Endothelial cell of umbilical vein (primary cell): ENCODE data around the gene FSTL3. TPM values are rescaled to one million over a fixed set of nuclear protein-coding genes. Genes with fewer than 3 reads are reported as not detected.

ENCODE experiments used
- BruUV-seq: library from RNA; stranded (reverse); fragments of 400-500 nt; replicated peaks from 2 replicates; lab custom pipeline; 2021; lab: Mats Ljungman, UMichigan
- CTCF ChIA-PET: fragments of 300-600, 350-600 bp; sonication (Branson Sonifier 250); formaldehyde crosslinking; loops from one replicate; lab custom pipeline; 2021; ENCODE audit warnings: antibody characterized with exemption, inconsistent platforms; lab: Charles Lee
- POLR2A ChIA-PET: fragments of 300-600, 350-600 bp; sonication (Branson Sonifier 250); formaldehyde crosslinking; loops from one replicate; lab custom pipeline; 2021; ENCODE audit warnings: antibody characterized with exemption, inconsistent platforms; lab: Charles Lee
- DNase-seq: peaks from one replicate; pipeline ENCODE4 v3.0.0-alpha.2; 2011; ENCODE audit warnings: low read depth, low spot score
- FAIRE-seq: peaks from 2 replicates; lab custom pipeline; 2011; peaks lifted over from hg19 to GRCh38; lab: Jason Lieb, UNC
- H2AFZ ChIP-seq: 2 replicates; pipeline ENCODE4 v1.6.0; 2012; ENCODE audit warnings: low read depth, low read length, control low read depth, inconsistent platforms
- H3K27ac ChIP-seq: 2 replicates; pipeline ENCODE4 v1.5.1; 2011; ENCODE audit warnings: low read depth, mild to moderate bottlenecking, control low read depth, low read length, moderate library complexity; ENCODE audit not compliant: insufficient read depth
- H3K27me3 ChIP-seq, 2 experiments: 2 replicates each; pipeline versions ENCODE4 v1.6.0 to v1.6.1; 2011; ENCODE audit warnings: low read length in 2 of 2, mixed read lengths in 1 of 2; ENCODE audit not compliant: control insufficient read depth in 2 of 2, insufficient read depth in 2 of 2
- H3K36me3 ChIP-seq, 2 experiments: 2 replicates in 1 of 2; 3 replicates in 1 of 2; pipeline ENCODE4 v1.5.1; 2011; ENCODE audit warnings: low read length in 2 of 2, mild to moderate bottlenecking in 1 of 2, moderate library complexity in 1 of 2; ENCODE audit not compliant: control insufficient read depth in 2 of 2, insufficient read depth in 2 of 2; ENCODE audit errors: extremely low read depth in 1 of 2
- H3K4me1 ChIP-seq: 3 replicates; pipeline ENCODE4 v1.5.1; 2011; ENCODE audit warnings: mild to moderate bottlenecking, low read length; ENCODE audit not compliant: control insufficient read depth, insufficient read depth; ENCODE audit errors: extremely low read depth
- H3K4me2 ChIP-seq: 2 replicates; pipeline ENCODE4 v1.6.1; 2011; ENCODE audit warnings: low read length, control low read depth, mixed read lengths; ENCODE audit not compliant: insufficient read depth
- H3K4me3 ChIP-seq, 3 experiments: fragments of 200-600 bp in 1 of 3; sonication (generic), shearing (Covaris generic) in 1 of 3; replicated peaks in 1 of 3; 2 replicates each; pipeline ENCODE4 v1.5.1; 2011 to 2016; ENCODE audit warnings: control low read depth in 3 of 3, low read length in 3 of 3, mild to moderate bottlenecking in 2 of 3, inconsistent platforms in 1 of 3, low read depth in 1 of 3, moderate library complexity in 1 of 3; ENCODE audit not compliant: insufficient read depth in 1 of 3
- H3K79me2 ChIP-seq: 2 replicates; pipeline ENCODE4 v1.6.0; 2012; ENCODE audit warnings: low read length, inconsistent platforms; ENCODE audit not compliant: control insufficient read depth, insufficient read depth
- H3K9ac ChIP-seq: replicated peaks from 2 replicates; pipeline ENCODE3; 2011; ENCODE audit warnings: low read length, control low read depth; ENCODE audit not compliant: insufficient read depth; ENCODE audit errors: extremely low read depth
- H3K9me1 ChIP-seq: replicated peaks from 3 replicates; pipeline ENCODE4 v1.6.0; 2011; ENCODE audit warnings: mild to moderate bottlenecking, low read length; ENCODE audit not compliant: control insufficient read depth, insufficient read depth; ENCODE audit errors: extremely low read depth
- H3K9me3 ChIP-seq: replicated peaks from 2 replicates; pipeline ENCODE4 v1.5.1; 2012; ENCODE audit warnings: low read length, inconsistent platforms; ENCODE audit not compliant: control insufficient read depth, insufficient read depth
- H4K20me1 ChIP-seq: replicated peaks from 2 replicates; pipeline ENCODE3; 2011; ENCODE audit warnings: mild to moderate bottlenecking, low read length; ENCODE audit not compliant: control insufficient read depth, insufficient read depth; ENCODE audit errors: extremely low read depth
- EZH2 ChIP-seq: IDR thresholded peaks from 2 replicates; pipeline ENCODE4 v1.6.1; 2012; ENCODE audit warnings: borderline replicate concordance, low read depth, mild to moderate bottlenecking, moderate library complexity, low read length, inconsistent platforms; ENCODE audit not compliant: severe bottlenecking
- FOS ChIP-seq: IDR thresholded peaks from 2 replicates; pipeline ENCODE4 v1.6.1; 2011; ENCODE audit warnings: mild to moderate bottlenecking, low read length, moderate library complexity, borderline replicate concordance; ENCODE audit not compliant: insufficient read depth
- GATA2 ChIP-seq: IDR thresholded peaks from 2 replicates; pipeline ENCODE4 v1.7.0; 2011; ENCODE audit warnings: low read depth, mild to moderate bottlenecking, moderate library complexity, mixed read lengths, low read length; ENCODE audit not compliant: insufficient read length, insufficient read depth
- JUN ChIP-seq: IDR thresholded peaks from 2 replicates; pipeline ENCODE4 v1.6.1; 2011; ENCODE audit warnings: borderline replicate concordance, low read depth; ENCODE audit not compliant: insufficient read length, insufficient read depth
- MYC ChIP-seq: IDR thresholded peaks from one replicate; pipeline ENCODE4 v1.6.1; 2011; ENCODE audit warnings: mild to moderate bottlenecking, low read depth, low read length
- POLR2A ChIP-seq: IDR thresholded peaks from 2 replicates; pipeline ENCODE4 v1.6.1; 2012; ENCODE audit warnings: low read depth, mild to moderate bottlenecking, control low read depth, low read length
- POLR2AphosphoS5 ChIP-seq: IDR thresholded peaks from 2 replicates; pipeline ENCODE4 v1.6.1; 2012; ENCODE audit warnings: low read depth, mild to moderate bottlenecking, control low read depth, low read length, moderate library complexity; ENCODE audit not compliant: insufficient read depth
- dilution Hi-C: fragments of 300-500 bp; cut with MboI; formaldehyde crosslinking; loops from one replicate; pipeline ENCODE4 v1.15.0; 2019; ENCODE audit warnings: low sequenced_read_pairs; ENCODE audit not compliant: extremely low pct_ligation_motif_present
- intact Hi-C: fragments of 100-400 bp; cut with micrococcal nuclease; formaldehyde crosslinking; loops from one replicate; pipeline ENCODE4 v1.10.0; 2022
- polyA plus RNA-seq, 4 experiments: library from polyadenylated mRNA; depleted of rRNA in 3 of 4; stranded (reverse) in 3 of 4; unstranded in 1 of 4; fragments of >200 nt; gene quantifications; 2 replicates each; pipeline versions ENCODE4 v1.2.1 to v1.2.3, GENCODE V29; 2011 to 2012; ENCODE audit warnings: missing spikeins in 1 of 4
- total RNA-seq: library from RNA; stranded (reverse); gene quantifications from 2 replicates; pipeline ENCODE4 v1.2.3, GENCODE V29; 2021
- TF ChIP-seq, protein P1 (sequence below): IDR thresholded peaks from 2 replicates; pipeline ENCODE4 v1.6.1; 2011; ENCODE audit not compliant: insufficient read depth, insufficient read length
- TF ChIP-seq, protein P2 (sequence below), 2 donors: IDR thresholded peaks; 1 replicate in 1 of 2; 2 replicates in 1 of 2; pipeline ENCODE4 v1.5.1; 2011; ENCODE audit warnings: low read length in 2 of 2, mild to moderate bottlenecking in 2 of 2, moderate library complexity in 2 of 2, control low read depth in 1 of 2, inconsistent platforms in 1 of 2, low read depth in 1 of 2; ENCODE audit not compliant: insufficient read depth in 1 of 2; ENCODE audit errors: extremely low read depth in 1 of 2

Gene FSTL3
- total and polyA plus RNA-seq, 2 donors (not counting 3 experiments of a cell fraction or from before 2014, with no cell fraction given): 19.9 to 45.2 TPM

DNA sequence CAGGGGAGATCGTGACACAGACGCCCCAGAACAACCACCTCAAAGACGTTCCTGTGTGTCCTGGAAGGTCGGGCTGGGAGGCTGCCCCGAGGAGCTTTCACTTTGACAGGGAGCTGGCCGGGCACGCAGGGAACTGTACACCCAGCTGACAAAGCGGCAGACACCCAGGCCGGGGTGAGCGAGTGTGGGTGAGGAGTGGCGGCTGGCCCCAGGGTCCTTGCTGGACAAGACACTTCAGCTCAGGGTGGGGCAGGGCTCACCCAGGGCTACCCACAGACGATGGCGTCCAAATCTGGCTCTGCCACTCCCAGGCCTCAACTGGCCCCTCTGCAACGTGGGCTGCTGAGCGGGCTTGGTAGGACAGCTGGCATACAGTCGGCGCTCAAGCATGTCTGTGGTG is 34.5 kb upstream of the FSTL3 start:
- H3K36me3 ChIP-seq: peaks cover 3 to 4% of the 10 kb centered on the region in 2 experiments
- ChIA-PET POLR2A (no interaction called here), CTCF (interaction anchor here (0.7 kb wide), 1 partner anchor 58 kb away, joined by 3 read pairs; no protein-coding TSS in a partner anchor)
- intact Hi-C loops (no loop called here), dilution Hi-C loops (no loop called here)
- H3K27me3 ChIP-seq: no peaks in the 10 kb centered on the region
- H3K4me2 ChIP-seq: no peak overlapping the region
- DNase-seq: no peak
- H3K9me1 ChIP-seq: no peaks in the 10 kb centered on the region
- no peaks in the 10 kb centered on the region for H3K79me2 ChIP-seq
- H3K9ac ChIP-seq: no peak overlapping the region
- no peak overlapping the region for H3K4me3 ChIP-seq
- TF ChIP-seq, protein P1, sequence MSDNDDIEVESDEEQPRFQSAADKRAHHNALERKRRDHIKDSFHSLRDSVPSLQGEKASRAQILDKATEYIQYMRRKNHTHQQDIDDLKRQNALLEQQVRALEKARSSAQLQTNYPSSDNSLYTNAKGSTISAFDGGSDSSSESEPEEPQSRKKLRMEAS: no peak
- TF ChIP-seq POLR2A (no peak), EZH2 (no peak), GATA2 (no peak), FOS (no peak), POLR2AphosphoS5 (no peak), MYC (no peak), JUN (no peak)
- TF ChIP-seq, protein P2, sequence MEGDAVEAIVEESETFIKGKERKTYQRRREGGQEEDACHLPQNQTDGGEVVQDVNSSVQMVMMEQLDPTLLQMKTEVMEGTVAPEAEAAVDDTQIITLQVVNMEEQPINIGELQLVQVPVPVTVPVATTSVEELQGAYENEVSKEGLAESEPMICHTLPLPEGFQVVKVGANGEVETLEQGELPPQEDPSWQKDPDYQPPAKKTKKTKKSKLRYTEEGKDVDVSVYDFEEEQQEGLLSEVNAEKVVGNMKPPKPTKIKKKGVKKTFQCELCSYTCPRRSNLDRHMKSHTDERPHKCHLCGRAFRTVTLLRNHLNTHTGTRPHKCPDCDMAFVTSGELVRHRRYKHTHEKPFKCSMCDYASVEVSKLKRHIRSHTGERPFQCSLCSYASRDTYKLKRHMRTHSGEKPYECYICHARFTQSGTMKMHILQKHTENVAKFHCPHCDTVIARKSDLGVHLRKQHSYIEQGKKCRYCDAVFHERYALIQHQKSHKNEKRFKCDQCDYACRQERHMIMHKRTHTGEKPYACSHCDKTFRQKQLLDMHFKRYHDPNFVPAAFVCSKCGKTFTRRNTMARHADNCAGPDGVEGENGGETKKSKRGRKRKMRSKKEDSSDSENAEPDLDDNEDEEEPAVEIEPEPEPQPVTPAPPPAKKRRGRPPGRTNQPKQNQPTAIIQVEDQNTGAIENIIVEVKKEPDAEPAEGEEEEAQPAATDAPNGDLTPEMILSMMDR (IDR thresholded peaks at IDR 0.05; ENCODE audit: extremely low read depth in 1 of 2, insufficient read depth in 1 of 2, low read depth in 1 of 2, low read length in 2 of 2): no peak
- no TSS peak for BruUV-seq
- no peak overlapping the region for H3K27ac ChIP-seq
- no peak for FAIRE-seq
- H3K9me3 ChIP-seq: no peaks in the 10 kb centered on the region
- H4K20me1 ChIP-seq: no peaks in the 10 kb centered on the region
- H2AFZ ChIP-seq: no peak overlapping the region
- peaks cover 4% of the 10 kb centered on the region for H3K4me1 ChIP-seq
